Measurements from ENCODE around the gene POLDIP3.
"Not testable (repeated sequence)": the region's sequence is repeated elsewhere in the genome, so short reads cannot be mapped to it uniquely, and the experiment has no call there.

Gene POLDIP3

GRCh38 chr22:42582987-42583386 is 31.7 kb downstream of the POLDIP3 start:
- DNase-seq, result no peak

GRCh38 chr22:42581762-42582716 is 32.6 kb downstream of the POLDIP3 start:
- DNase-seq, result peak; percentile 45

- DNase-seq, result peak; percentile 1
Observed at GRCh38 chr22:42581194-42581761, 33.4 kb downstream of the POLDIP3 start.

GRCh38 chr22:42580040-42580439 is 34.6 kb downstream of the POLDIP3 start:
- DNase-seq, result not testable (repeated sequence)

- no peak for DNase-seq
Observed at GRCh38 chr22:42577623-42578240, 37.0 kb downstream of the POLDIP3 start.

- not testable (repeated sequence) for DNase-seq
Observed at GRCh38 chr22:42577141-42577540, 37.5 kb downstream of the POLDIP3 start.

GRCh38 chr22:42575996-42576574 is 38.6 kb downstream of the POLDIP3 start:
- not testable (repeated sequence) for DNase-seq

GRCh38 chr22:42574468-42574867 is 40.2 kb downstream of the POLDIP3 start:
- not testable (repeated sequence) for DNase-seq

- not testable (repeated sequence) for DNase-seq
Observed at GRCh38 chr22:42574046-42574445, 40.6 kb downstream of the POLDIP3 start.

GRCh38 chr22:42571068-42571467 is 43.6 kb downstream of the POLDIP3 start:
- DNase-seq, result not testable (repeated sequence)

- not testable (repeated sequence) for DNase-seq
Observed at GRCh38 chr22:42570580-42570979, 44.1 kb downstream of the POLDIP3 start.

GRCh38 chr22:42567950-42568349 is 46.7 kb downstream of the POLDIP3 start:
- not testable (repeated sequence) for DNase-seq

GRCh38 chr22:42565956-42566355 is 48.7 kb downstream of the POLDIP3 start:
- no peak for DNase-seq

GRCh38 chr22:42564699-42565098 is 50.0 kb downstream of the POLDIP3 start:
- DNase-seq, result no peak

GRCh38 chr22:42563943-42564342 is 50.7 kb downstream of the POLDIP3 start:
- DNase-seq, result not testable (repeated sequence)

GRCh38 chr22:42562684-42563083 is 52.0 kb downstream of the POLDIP3 start:
- DNase-seq, result no peak

GRCh38 chr22:42562279-42562678 is 52.4 kb downstream of the POLDIP3 start:
- no peak for DNase-seq

- DNase-seq, result no peak
Observed at GRCh38 chr22:42561856-42562255, 52.8 kb downstream of the POLDIP3 start.

GRCh38 chr22:42560781-42561180 is 53.9 kb downstream of the POLDIP3 start:
- DNase-seq, result peak; percentile 1

GRCh38 chr22:42560381-42560780 is 54.3 kb downstream of the POLDIP3 start:
- DNase-seq, result no peak

- DNase-seq, result peak; percentile 16
Observed at GRCh38 chr22:42553475-42554361, 61.0 kb downstream of the POLDIP3 start, which contains the start of gene SERHL2. SERHL2 (plus strand) TSS chr22:42553956; CDS start chr22:42554021, 65 bp downstream.

- not testable (repeated sequence) for DNase-seq
Observed at GRCh38 chr22:42552294-42552647, 62.4 kb downstream of the POLDIP3 start.

Measured in NCI-H510A treated with DMSO at 0.1 percent for 48 hours (cell line).